Activated CD8-positive, alpha-beta memory T cell treated with anti-CD3 and anti-CD28 coated beads, Interleukin-2, amount 10 ng/mL, durations not matched to agents 7 days and 5 days (primary cell): ENCODE results near the gene MTG1. TPM values are rescaled to one million over a fixed set of nuclear protein-coding genes. Genes with fewer than 3 reads are reported as not detected.

Experiments
- ATAC-seq: fragments of 150-1000 bp; cut with Tn5 transposase; one replicate; pipeline ENCODE4 v1.10.0; 2021; ENCODE audit warnings: moderate library complexity
- CTCF ChIA-PET: fragments of 350-600 bp; sonication (Branson Sonifier 250); formaldehyde crosslinking; loops from one replicate; lab custom pipeline; 2021; ENCODE audit warnings: antibody characterized with exemption; lab: Charles Lee
- DNase-seq: peaks from one replicate; pipeline ENCODE4 v3.0.0-alpha.2; 2020
- H3K27ac Mint-ChIP-seq: one replicate; pipeline ENCODE4 v1.8.0; 2021; ENCODE audit warnings: mild to moderate bottlenecking, mixed read lengths
- H3K27me3 Mint-ChIP-seq: one replicate; pipeline ENCODE4 v1.8.0; 2021; ENCODE audit warnings: mixed read lengths
- H3K36me3 Mint-ChIP-seq: one replicate; pipeline ENCODE4 v1.8.0; 2021; ENCODE audit warnings: mild to moderate bottlenecking, mixed read lengths
- H3K4me1 Mint-ChIP-seq: one replicate; pipeline ENCODE4 v1.8.0; 2021; ENCODE audit warnings: mixed read lengths
- H3K4me3 Mint-ChIP-seq: one replicate; pipeline ENCODE4 v1.8.0; 2021; ENCODE audit warnings: mild to moderate bottlenecking, moderate library complexity, mixed read lengths
- H3K9me3 Mint-ChIP-seq: one replicate; pipeline ENCODE4 v1.8.0; 2022; ENCODE audit warnings: low read depth, mixed read lengths
- total RNA-seq, 2 experiments: library from RNA; stranded (reverse); gene quantifications; one replicate each; pipeline ENCODE4 v1.2.3, GENCODE V29; 2021

Gene MTG1, protein sequence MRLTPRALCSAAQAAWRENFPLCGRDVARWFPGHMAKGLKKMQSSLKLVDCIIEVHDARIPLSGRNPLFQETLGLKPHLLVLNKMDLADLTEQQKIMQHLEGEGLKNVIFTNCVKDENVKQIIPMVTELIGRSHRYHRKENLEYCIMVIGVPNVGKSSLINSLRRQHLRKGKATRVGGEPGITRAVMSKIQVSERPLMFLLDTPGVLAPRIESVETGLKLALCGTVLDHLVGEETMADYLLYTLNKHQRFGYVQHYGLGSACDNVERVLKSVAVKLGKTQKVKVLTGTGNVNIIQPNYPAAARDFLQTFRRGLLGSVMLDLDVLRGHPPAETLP
- 10 to 100 TPM; 56.0 to 64.9 TPM for total RNA-seq

GRCh38 chr10:133394064-133394663, at the start of gene MTG1:
Gene MTG1 (plus strand): TSS chr10:133394157. CDS start chr10:133394221, 64 bp downstream.
- DNase-seq (peak; percentile 95), ATAC-seq (peak; percentile 81)
- CTCF ChIA-PET = no interaction called here
- no peaks in the 10 kb centered on the region for H3K9me3 Mint-ChIP-seq
- peak within 1 kb of the TSS; percentile 89 for H3K27ac Mint-ChIP-seq
- H3K27me3 Mint-ChIP-seq = no peaks in the 10 kb centered on the region
- H3K4me3 Mint-ChIP-seq = peak within 1 kb of the TSS; percentile 86
- peaks cover 53% of the 10 kb centered on the region for H3K4me1 Mint-ChIP-seq
- H3K36me3 Mint-ChIP-seq = peaks cover 23% of the 10 kb centered on the region

- ATAC-seq (no peak), DNase-seq (no peak)
- CTCF ChIA-PET = interaction anchor here (1.9 kb wide), 1 partner anchor 14 kb away, joined by 8 read pairs; no protein-coding TSS in a partner anchor
Observed at GRCh38 chr10:133344236-133344635, 49.7 kb upstream of the MTG1 start.

DNA sequence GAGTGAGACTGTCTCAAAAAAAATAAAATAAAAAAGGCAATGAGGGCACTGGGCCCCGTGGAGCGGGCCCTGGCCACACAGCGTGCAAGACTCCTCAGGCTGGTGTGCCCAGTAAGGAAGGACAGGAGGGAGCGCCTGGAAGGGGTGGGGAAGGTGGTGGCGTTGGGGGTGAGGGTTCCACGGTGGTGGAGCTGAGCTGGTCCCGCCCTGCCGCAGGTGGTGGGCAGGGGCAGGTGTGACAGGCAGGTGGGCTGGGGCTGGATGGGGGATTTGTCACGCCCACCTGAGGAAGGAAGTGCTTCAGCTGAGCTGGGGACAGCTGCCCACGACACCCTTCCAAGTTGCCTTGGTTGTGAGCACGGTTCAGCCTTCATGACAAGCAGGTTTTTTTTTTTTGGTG, 47.5 kb upstream of the MTG1 start:
- Mint-ChIP-seq H3K27ac (no peak overlapping the region), H3K36me3 (no peaks in the 10 kb centered on the region), H3K4me3 (no peak overlapping the region), H3K4me1 (peaks cover 6% of the 10 kb centered on the region), H3K27me3 (peaks cover 31% of the 10 kb centered on the region), H3K9me3 (no peaks in the 10 kb centered on the region)
- DNase-seq = no peak
- no peak for ATAC-seq
- CTCF ChIA-PET = interaction anchor here (2.1 kb wide), 1 partner anchor 17 kb away, joined by 9 read pairs; no protein-coding TSS in a partner anchor

More at GRCh38 chr10:133344236-133344635, 49.7 kb upstream of the MTG1 start:
- Mint-ChIP-seq H3K27me3 (peaks cover 32% of the 10 kb centered on the region), H3K9me3 (no peaks in the 10 kb centered on the region), H3K4me1 (peaks cover 6% of the 10 kb centered on the region), H3K36me3 (no peaks in the 10 kb centered on the region), H3K4me3 (no peak overlapping the region), H3K27ac (no peak overlapping the region)

DNA sequence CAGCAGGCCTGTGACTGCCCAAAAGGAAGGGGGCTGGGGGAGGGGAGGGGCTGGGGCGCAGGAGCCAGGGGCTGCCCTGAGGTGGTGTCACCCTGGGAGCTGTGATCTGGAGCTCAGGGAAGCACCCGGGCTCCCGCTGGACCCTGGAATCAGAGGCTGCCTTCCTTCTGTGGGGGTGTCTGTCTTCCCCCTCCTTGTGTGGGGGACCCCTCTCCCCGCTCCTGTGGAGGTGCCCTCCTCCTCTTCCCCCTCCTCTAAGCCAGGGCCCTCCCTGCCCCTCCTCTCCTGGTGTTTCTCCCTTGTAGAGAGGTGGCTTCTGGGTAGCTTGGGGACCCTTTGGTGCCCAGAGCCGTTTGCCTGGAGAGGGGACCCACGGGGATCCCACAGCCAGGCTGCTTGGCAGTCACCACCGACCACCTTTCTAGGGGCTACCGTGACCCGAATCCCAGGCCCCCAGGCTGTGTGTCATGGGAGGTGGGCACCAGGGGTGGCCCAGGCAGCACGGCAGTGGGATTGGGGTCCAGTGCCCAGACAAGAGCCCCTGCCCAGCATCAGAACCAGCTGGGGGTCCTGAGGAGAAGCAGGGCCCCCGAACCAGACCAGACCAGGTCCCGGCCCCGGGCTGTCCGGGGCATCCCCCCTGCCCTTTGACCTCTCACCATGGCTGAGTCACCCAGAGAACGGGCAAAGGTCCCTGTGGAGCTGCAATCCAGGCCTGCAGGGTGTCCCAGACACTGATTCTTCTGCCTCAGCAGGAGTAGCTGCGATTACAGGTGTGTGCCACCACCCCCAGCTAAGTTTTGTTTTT, 46.0 kb upstream of the MTG1 start:
- peaks cover 23% of the 10 kb centered on the region for H3K27me3 Mint-ChIP-seq
- H3K4me3 Mint-ChIP-seq = no peak overlapping the region
- ATAC-seq = no peak
- no peak overlapping the region for H3K27ac Mint-ChIP-seq
- no peaks in the 10 kb centered on the region for H3K36me3 Mint-ChIP-seq
- H3K4me1 Mint-ChIP-seq = peaks cover 6% of the 10 kb centered on the region
- no peaks in the 10 kb centered on the region for H3K9me3 Mint-ChIP-seq
- CTCF ChIA-PET = interaction anchor here (0.8 to 2.1 kb wide), 3 partner anchors 10 to 19 kb away, joined by 3 to 9 read pairs (median 4); partner anchors contain the start of gene FUOM
- no peak for DNase-seq

- DNase-seq (no peak), ATAC-seq (no peak)
- CTCF ChIA-PET = no interaction called here
- H3K27me3 Mint-ChIP-seq = peaks cover 15% of the 10 kb centered on the region
- H3K4me1 Mint-ChIP-seq = peaks cover 2% of the 10 kb centered on the region
- no peak overlapping the region for H3K4me3 Mint-ChIP-seq
- no peaks in the 10 kb centered on the region for H3K9me3 Mint-ChIP-seq
- H3K27ac Mint-ChIP-seq = no peak overlapping the region
- no peaks in the 10 kb centered on the region for H3K36me3 Mint-ChIP-seq
Observed at GRCh38 chr10:133349160-133349568, 44.8 kb upstream of the MTG1 start.

DNA sequence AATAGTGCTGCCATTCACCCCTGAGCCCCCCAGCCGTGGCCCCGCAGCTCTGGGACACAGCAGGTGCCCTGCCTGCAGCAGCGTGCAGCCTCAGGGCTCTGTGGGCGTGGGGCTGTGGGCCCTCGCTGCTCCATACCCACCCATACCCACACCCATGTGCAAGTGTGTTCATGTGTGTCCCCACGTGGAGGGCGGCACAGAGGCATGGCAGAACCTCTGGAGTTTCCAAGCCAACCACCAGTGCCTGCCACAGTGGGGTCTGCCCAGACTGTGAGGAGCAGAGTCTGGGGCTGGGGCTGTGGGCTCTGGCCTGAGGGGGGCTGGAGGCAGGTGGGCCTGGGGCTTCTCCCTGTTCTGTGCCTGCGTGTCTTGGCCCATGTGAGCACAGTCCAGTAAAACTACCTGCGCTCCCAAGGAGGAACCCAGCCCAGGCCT, 44.4 kb upstream of the MTG1 start:
- Mint-ChIP-seq H3K36me3 (no peaks in the 10 kb centered on the region), H3K4me1 (peaks cover 2% of the 10 kb centered on the region), H3K27me3 (peaks cover 11% of the 10 kb centered on the region), H3K9me3 (no peaks in the 10 kb centered on the region), H3K27ac (no peak overlapping the region), H3K4me3 (no peak overlapping the region)
- DNase-seq = no peak
- ATAC-seq = no peak
- CTCF ChIA-PET = no interaction called here

DNA sequence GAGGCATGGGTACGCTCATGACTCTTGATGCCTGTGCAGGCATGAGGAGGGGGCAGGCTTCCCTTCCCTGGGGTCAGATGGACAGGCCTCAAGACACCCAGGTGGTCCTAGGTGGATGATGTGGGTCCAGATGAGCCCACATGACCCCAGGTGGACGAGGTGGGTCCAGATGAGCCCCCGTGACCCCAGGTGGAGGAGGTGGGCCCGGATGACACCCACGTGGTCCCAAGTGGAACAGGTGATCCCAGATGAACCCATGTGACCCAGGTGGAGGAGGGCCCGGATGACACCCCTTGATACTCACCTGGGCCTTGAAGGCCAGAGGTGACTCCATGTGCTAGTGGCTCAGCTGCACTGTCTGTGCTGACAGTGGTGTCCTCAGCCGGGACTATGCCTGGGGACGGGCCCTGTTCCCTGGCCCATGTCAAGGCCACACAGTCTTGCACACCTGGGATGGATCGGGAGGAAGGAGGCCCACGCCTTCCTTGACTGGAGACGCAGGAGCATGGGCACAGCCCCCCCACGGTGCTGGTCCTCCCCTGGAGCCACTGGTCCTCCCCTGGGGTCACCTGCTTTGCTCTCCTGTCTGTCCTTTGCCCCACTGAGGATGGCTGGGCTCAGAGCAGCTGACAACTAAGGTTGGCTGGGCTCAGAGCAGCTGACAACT, 43.5 kb upstream of the MTG1 start:
- DNase-seq (no peak), ATAC-seq (no peak)
- CTCF ChIA-PET = no interaction called here
- no peaks in the 10 kb centered on the region for H3K36me3 Mint-ChIP-seq
- no peaks in the 10 kb centered on the region for H3K9me3 Mint-ChIP-seq
- peaks cover 2% of the 10 kb centered on the region for H3K4me1 Mint-ChIP-seq
- peaks cover 5% of the 10 kb centered on the region for H3K27me3 Mint-ChIP-seq
- H3K4me3 Mint-ChIP-seq = no peak overlapping the region
- no peak overlapping the region for H3K27ac Mint-ChIP-seq

DNA sequence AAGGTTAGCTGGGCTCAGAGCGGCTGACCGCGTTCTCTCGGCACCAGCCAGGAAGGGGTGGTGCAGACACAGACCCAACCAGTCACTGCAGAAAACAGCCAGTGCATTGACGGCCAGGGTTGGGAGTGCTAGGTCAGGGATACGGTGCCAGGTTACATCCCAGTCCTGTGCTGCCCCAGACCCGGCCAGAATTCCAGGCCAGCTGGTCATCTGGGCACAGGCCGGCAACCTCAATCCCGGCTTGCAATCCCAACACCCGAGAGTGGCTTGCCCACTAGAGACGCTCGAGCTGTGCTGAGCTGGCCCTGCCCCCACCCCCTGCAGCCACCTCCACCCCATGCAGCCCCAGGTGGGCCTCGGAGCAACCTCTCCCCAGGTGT, 43.0 kb upstream of the MTG1 start:
- Mint-ChIP-seq H3K9me3 (no peaks in the 10 kb centered on the region), H3K27ac (no peak overlapping the region), H3K27me3 (no peaks in the 10 kb centered on the region), H3K36me3 (no peaks in the 10 kb centered on the region), H3K4me1 (peaks cover 2% of the 10 kb centered on the region), H3K4me3 (no peak overlapping the region)
- ATAC-seq = no peak
- CTCF ChIA-PET = no interaction called here
- DNase-seq = no peak

DNA sequence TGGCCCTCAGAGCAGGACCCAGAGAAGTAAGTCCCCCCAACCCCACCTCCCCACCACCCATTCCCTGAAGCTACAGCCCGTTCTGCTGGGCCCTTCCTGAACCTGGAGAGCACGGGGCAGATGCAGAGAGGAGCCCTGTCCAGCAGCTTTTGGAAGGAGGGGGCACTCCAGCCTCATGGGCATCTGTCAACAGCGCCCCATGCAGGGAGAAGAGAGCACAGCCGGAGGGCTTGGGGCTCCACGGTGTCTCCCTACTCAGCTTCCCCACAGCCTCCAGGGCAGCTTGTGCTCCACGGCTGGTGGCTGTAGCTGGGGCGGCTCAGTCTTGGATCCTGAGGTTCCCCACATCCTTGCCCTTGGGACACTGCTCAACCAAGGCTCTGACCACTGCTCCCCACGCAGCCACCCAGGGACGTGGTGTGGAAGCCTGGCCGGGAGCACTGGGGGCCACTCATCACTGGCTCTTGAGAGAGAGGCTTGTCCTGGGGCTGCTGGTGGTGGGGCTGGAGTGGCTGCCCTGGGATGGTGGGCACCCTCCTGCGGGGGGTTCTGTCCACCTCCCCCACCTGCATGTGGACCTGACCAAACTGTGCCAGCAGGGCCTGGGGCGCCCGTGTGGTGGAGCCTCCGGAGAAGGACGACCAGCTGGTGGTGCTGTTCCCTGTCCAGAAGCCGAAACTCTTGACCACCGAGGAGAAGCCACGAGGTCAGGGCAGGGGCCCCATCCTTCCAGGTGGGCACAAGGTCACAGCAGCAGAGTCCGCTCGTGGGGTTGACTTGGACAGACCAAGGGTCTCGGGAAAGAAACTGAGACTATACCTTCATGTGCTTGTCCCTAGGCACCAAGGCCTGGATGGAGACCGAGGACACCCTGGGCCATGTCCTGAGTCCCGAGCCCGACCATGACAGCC, 42.3 kb upstream of the MTG1 start:
- Mint-ChIP-seq H3K27me3 (no peaks in the 10 kb centered on the region), H3K9me3 (no peaks in the 10 kb centered on the region), H3K4me3 (no peak overlapping the region), H3K27ac (no peak overlapping the region), H3K4me1 (peaks cover 5% of the 10 kb centered on the region), H3K36me3 (no peaks in the 10 kb centered on the region)
- ATAC-seq (no peak), DNase-seq (no peak)
- CTCF ChIA-PET = interaction anchor here (1.0 to 2.3 kb wide), 2 partner anchors 16 to 22 kb away, joined by 3 to 7 read pairs; no protein-coding TSS in a partner anchor

GRCh38 chr10:133353202-133353959, 40.6 kb upstream of the MTG1 start:
- no peak for ATAC-seq
- peaks cover 5% of the 10 kb centered on the region for H3K4me1 Mint-ChIP-seq
- H3K9me3 Mint-ChIP-seq = no peaks in the 10 kb centered on the region
- no peak overlapping the region for H3K27ac Mint-ChIP-seq
- no peaks in the 10 kb centered on the region for H3K36me3 Mint-ChIP-seq
- H3K4me3 Mint-ChIP-seq = no peak overlapping the region
- CTCF ChIA-PET = interaction anchor here (0.7 to 2.3 kb wide), 3 partner anchors 23 to 1466 kb away, joined by 3 to 7 read pairs (median 3); no protein-coding TSS in a partner anchor
- no peaks in the 10 kb centered on the region for H3K27me3 Mint-ChIP-seq
- no peak for DNase-seq

- H3K27ac Mint-ChIP-seq = no peak overlapping the region
- CTCF ChIA-PET = interaction anchor here (0.7 to 2.3 kb wide), 2 partner anchors 24 to 1467 kb away, joined by 3 to 7 read pairs; no protein-coding TSS in a partner anchor
- no peaks in the 10 kb centered on the region for H3K36me3 Mint-ChIP-seq
- no peak overlapping the region for H3K4me3 Mint-ChIP-seq
- H3K4me1 Mint-ChIP-seq = peaks cover 4% of the 10 kb centered on the region
- ATAC-seq (no peak), DNase-seq (no peak)
- no peaks in the 10 kb centered on the region for H3K9me3 Mint-ChIP-seq
- no peaks in the 10 kb centered on the region for H3K27me3 Mint-ChIP-seq
Observed at GRCh38 chr10:133353988-133354605, 39.9 kb upstream of the MTG1 start.
